Mammary epithelial cell (primary cell): ENCODE data around the gene AGAP1.

Experiments used
- EZH2 ChIP-seq: IDR thresholded peaks from 2 replicates; pipeline ENCODE4 v1.6.1; 2012; ENCODE audit warnings: low read length, inconsistent platforms, borderline replicate concordance
- TF ChIP-seq, protein P1 (sequence below), 2 donors: IDR thresholded peaks in 1 of 2; conservative IDR thresholded peaks in 1 of 2; 2 replicates each; pipeline ENCODE4 v1.5.1; 2011 to 2012; ENCODE audit warnings: inconsistent platforms in 2 of 2, low read length in 2 of 2, mild to moderate bottlenecking in 2 of 2, control low read depth in 1 of 2, low read depth in 1 of 2; ENCODE audit not compliant: insufficient read depth in 1 of 2; ENCODE audit errors: extremely low read depth in 1 of 2

DNA sequence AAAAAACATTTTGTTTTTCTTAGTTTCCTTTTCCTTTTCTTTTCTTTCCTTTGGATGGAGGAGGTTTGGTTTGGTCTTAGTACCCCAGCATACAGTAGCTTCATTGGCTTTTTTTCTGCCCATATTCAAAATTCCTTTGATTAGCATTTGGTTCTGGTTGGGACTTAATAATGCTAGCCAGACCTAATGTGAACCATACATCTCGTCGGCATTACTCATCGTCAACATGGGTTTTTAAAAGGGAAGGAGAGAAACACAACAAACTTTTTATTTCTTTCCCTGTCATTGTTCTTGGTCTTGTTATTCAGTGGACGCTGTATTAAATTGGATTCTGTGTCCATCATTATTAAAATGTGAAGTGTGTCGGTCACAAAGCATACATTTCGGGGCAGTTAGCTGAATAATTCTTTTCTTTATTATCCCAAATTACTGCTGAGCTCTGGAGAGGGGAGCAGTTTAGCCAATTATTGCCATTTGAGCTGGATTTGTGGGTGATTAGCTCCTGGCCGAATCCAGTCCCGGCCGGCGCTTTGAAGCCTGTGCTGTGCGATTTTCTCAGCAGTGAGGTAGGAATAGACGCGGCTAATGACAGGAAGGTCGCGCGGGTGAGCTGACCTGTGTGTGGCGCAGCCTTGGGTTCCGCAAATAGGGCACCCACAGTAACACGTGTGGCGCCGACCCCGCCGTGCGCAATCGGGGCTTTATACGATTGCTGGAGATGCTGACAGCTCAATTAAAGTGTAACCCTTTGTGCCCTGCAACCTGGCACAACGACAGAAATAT lies 371.1 kb downstream of the AGAP1 start:
- TF ChIP-seq, protein P1, sequence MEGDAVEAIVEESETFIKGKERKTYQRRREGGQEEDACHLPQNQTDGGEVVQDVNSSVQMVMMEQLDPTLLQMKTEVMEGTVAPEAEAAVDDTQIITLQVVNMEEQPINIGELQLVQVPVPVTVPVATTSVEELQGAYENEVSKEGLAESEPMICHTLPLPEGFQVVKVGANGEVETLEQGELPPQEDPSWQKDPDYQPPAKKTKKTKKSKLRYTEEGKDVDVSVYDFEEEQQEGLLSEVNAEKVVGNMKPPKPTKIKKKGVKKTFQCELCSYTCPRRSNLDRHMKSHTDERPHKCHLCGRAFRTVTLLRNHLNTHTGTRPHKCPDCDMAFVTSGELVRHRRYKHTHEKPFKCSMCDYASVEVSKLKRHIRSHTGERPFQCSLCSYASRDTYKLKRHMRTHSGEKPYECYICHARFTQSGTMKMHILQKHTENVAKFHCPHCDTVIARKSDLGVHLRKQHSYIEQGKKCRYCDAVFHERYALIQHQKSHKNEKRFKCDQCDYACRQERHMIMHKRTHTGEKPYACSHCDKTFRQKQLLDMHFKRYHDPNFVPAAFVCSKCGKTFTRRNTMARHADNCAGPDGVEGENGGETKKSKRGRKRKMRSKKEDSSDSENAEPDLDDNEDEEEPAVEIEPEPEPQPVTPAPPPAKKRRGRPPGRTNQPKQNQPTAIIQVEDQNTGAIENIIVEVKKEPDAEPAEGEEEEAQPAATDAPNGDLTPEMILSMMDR (conservative IDR thresholded peaks at IDR 0.05 in 1 of 2, IDR thresholded peaks at IDR 0.05 in 1 of 2; ENCODE audit: extremely low read depth in 1 of 2, insufficient read depth in 1 of 2, low read depth in 1 of 2, low read length in 2 of 2) = no peak
- no peak for TF ChIP-seq EZH2
